HG03354 (cell line): ENCODE data around the gene CPA1.

ENCODE experiments used
- ATAC-seq: cut with Tn5 transposase; IDR thresholded peaks from one replicate; pipeline ENCODE4 v1.9.1; 2021; ENCODE audit warnings: mild to moderate bottlenecking; ENCODE audit not compliant: unreplicated experiment, poor library complexity, severe bottlenecking

Gene CPA1

GRCh38 chr7:130379921-130380860 is at the start of gene CPA1:
Gene CPA1, plus strand, starts transcription at chr7:130380494. Its CDS starts 27 bp downstream, at chr7:130380521.
- no peak for ATAC-seq

- no peak for ATAC-seq
Measured at GRCh38 chr7:130332259-130333053, 47.8 kb upstream of the CPA1 start.

DNA sequence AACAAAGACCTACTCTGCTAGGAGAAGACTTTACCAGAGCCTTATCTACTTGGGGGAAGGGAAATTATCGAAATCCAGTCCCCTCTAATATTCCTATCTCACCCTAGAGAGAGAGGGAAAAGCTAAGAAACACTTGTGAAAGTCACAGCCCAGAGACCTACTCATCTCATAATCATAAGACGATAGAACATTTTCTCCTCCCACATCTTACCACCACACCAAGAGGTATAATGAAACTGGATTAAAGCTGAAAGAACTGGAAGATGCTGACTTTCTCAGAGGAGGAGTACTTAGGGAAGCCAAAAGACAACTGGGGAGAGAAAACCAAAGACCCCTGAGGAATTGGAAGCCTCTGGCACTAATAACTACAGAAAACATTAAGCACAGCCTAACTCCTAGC is 46.5 kb upstream of the CPA1 start:
- no peak for ATAC-seq

- no peak for ATAC-seq
Measured at GRCh38 chr7:130334274-130334673, 46.0 kb upstream of the CPA1 start.

DNA sequence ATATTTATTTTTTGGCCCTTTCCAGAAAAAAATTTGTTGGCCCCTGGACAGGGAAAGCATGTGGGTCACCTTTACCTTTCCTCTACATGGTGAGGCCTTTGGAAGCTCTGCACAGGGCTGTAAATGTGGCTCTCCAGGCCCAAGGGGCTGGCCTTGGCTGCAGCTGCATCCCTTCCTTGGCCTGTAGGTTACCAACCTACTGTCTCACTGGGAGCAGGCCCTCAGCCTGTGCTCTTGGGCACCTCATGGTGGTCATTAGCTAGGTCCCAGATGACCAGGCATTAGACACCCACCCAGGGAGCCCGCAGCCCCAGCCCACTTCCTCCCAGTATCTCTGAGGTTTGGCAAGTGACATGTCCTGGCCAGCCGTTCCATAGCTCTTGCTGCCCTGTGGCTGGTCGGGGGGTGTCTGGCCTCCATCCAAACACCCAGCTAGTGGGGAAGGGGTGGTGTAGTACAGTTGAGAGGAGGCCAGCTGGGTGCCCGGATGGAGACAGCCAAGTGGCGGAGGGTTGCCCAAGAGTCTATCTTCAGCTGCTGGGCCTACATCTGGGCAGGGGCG is 42.8 kb upstream of the CPA1 start:
- no peak for ATAC-seq

DNA sequence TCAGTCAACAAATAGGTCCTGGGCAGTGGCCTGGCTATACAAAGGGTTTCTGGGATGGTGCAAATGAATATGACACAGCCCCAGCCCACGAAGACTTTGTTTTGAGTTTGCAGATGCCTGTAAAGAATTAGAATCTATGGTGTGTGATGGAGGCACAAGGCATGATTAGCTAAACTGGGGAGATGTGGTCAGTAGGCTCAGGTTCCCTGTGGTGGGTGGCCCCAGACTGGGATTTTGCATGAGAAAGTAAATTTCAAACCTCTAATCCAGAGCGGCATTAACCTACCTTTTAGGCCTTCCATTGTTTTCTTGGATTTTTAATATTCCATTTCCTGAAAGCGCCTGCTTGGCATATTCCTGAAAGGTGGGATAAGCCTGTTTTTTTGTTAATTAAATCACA is 42.1 kb upstream of the CPA1 start:
- ATAC-seq: no peak

GRCh38 chr7:130341882-130342281 is 38.4 kb upstream of the CPA1 start:
- no peak for ATAC-seq

- no peak for ATAC-seq
Measured at GRCh38 chr7:130342701-130343380, 37.5 kb upstream of the CPA1 start.

DNA sequence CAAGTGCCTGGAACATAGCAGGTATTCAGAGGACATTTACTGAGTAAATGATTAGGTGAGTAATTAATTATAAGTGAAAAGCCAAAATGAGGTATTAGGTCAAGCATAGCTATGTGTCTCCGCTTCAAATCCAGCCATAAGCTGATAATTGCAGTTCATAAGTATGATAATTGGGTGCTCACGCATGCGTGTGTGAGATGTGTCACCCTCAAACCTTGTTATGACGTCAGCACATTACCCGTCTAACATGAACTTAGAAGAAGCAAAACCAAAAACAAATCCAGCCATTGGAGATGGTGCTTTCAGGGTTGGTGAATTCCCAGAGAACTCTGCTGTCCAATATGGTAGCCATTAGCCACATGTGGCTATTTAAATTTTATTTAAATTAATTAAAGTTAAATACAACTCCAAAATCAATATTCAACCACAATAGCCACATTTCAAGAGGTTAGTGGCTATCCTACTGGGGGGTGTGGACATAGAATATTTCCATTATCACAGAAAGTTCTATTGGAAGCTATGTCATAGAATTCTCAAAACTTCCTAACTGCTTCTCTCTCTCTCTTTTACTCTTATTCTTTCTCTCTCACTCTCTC is 35.9 kb upstream of the CPA1 start, which contains the start of gene CPA5:
Gene CPA5 (plus strand): TSS at position 546 of the 596 bp plus-strand sequence. CDS start 1,670 bp downstream, outside the sequence.
- no peak for ATAC-seq

DNA sequence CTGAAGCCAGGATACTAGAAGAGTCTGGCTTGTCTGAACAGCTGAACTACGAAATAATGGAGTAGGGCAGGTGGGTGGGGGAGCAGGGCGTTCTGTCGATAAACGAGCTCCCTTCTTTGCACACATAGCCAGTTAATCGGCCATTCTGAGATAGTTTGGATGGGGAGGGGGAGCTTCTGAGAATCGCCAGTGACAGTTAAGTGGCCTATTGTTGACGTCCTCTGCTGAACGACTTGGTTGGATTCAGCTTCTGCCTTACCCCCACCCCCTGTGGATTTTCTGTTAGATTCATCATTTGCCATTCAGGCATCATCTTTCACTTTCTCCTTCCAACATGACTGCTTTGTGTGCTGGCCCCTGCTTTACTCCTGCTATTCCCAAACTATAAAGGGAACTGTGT is 35.2 kb upstream of the CPA1 start:
- no peak for ATAC-seq

- ATAC-seq: no peak
Measured at GRCh38 chr7:130345725-130346124, 34.6 kb upstream of the CPA1 start.

DNA sequence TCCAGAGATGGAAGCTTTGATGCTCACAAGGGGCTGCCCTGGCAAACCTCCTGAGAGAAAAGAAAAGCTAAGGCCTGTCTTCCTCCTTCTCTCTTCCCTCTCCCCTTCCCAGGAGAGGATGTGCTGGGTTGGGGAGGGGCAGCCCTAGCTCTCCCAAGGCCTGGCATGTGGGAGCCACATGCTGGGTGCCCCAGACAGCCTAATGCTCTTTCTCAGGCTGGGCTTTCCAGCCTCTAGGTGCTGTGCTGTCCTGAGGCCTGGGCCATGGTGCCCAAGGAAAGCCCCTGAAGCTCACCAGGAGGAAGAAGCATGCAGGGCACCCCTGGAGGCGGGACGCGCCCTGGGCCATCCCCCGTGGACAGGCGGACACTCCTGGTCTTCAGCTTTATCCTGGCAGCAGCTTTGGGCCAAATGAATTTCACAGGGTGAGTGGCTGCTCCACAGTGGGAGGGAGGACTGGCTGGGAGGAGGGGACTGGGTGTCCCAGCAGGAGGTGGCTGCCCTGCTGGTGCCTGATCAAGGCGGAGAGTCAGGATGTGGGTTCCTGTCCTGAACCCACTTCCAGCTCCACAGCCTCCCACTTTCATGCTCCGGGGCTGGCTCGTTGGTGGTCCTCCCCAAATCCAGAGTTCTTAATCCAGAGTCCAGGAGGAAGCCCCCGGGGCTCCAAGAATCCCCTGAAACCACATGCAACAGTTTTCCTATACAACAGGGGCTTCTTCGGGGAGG is 34.0 kb upstream of the CPA1 start:
- no peak for ATAC-seq

- no peak for ATAC-seq
Measured at GRCh38 chr7:130346941-130347340, 33.4 kb upstream of the CPA1 start.

DNA sequence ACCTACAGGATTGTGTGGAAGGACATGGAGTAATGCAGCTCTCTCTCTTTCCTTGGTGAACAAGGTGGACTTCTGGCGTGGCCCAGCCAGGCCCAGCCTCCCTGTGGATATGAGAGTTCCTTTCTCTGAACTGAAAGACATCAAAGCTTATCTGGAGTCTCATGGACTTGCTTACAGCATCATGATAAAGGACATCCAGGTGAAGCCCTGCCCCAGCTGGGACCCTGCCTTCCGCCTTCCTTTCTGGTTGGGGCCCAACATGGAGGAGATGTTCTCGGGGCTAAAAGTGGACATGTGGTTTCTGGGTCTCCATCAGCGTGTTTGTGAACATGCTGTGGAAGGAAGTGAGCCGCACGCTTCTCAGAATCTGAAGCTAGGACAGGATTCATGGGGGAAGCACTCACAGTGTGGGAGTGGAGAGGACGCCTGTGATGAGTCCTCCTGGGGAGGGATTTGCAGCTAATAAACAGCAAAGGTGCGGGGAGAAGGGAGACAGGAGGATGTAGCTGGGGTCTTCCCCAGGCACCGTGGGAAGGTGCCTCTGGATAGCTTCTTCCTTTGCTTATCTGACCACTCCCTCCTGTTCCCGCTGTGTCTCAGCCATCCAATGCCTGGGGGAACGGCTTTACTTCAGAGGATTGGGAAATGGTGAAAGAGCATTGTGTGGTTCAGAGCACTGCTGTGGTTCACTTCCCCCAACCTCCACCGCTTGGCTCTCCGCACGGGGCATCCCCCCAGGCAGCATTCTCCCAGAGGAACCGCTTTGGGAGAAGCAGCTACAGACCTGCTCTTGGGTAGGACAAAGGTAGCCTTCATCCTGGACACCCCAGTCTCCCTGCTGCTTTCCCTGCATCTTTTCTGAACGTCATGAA is 30.1 kb upstream of the CPA1 start:
- ATAC-seq: no peak

- ATAC-seq: no peak
Measured at GRCh38 chr7:130350945-130351790, 29.1 kb upstream of the CPA1 start.

DNA sequence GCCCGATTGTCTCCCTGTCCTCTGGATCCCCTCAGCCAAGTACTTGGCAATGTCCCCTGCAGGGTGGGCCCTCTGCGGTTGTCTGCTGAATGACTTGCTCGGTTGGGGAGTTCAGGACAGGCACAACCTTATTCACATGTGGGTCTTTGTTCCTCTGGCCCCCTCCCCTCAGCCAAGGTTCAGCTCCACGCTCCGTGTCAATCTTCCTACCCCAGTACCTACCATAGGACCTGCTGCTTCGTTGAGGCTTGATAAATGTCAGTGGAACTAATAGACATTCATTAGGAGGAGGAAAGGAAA is 28.6 kb upstream of the CPA1 start:
- ATAC-seq: no peak
